Thoracic aorta (tissue), 2 donors: ENCODE results near the gene RBBP4. TPM values are rescaled to one million over a fixed set of nuclear protein-coding genes. Genes with fewer than 3 reads are reported as not detected.

Experiments
- ATAC-seq: fragments of 150-250 bp; one replicate; pipeline ENCODE4 v1.8.0; 2017; ENCODE audit warnings: low read depth; ENCODE audit not compliant: insufficient number of reproducible peaks, low FRiP score
- DNase-seq: peaks from one replicate; pipeline ENCODE4 v3.0.0-alpha.2; 2020; ENCODE audit warnings: low spot score
- H3K27ac ChIP-seq, 2 donors: fragments of 200-600 bp; sonication (generic); 1 replicate in 1 of 2; 2 replicates in 1 of 2; pipeline ENCODE4 v1.5.1; 2016; ENCODE audit warnings: mild to moderate bottlenecking in 2 of 2, moderate library complexity in 2 of 2
- H3K27me3 ChIP-seq: fragments of 200-600 bp; sonication (generic); replicated peaks from 2 replicates; pipeline ENCODE4 v1.6.0; 2016; ENCODE audit warnings: mild to moderate bottlenecking; ENCODE audit not compliant: insufficient read depth
- H3K36me3 ChIP-seq: fragments of 200-600 bp; sonication (generic); one replicate; pipeline ENCODE4 v1.5.1; 2016
- H3K4me1 ChIP-seq, 2 donors: fragments of 200-600 bp; sonication (generic); 1 replicate in 1 of 2; 2 replicates in 1 of 2; pipeline versions ENCODE4 v1.5.1 to v1.6.0; 2016; ENCODE audit warnings: low read depth in 2 of 2, mild to moderate bottlenecking in 1 of 2; ENCODE audit not compliant: control insufficient read depth in 1 of 2
- H3K4me3 ChIP-seq: fragments of 200-600 bp; sonication (generic); 2 replicates; pipeline ENCODE4 v1.5.1; 2016; ENCODE audit warnings: mild to moderate bottlenecking
- H3K9me3 ChIP-seq: fragments of 200-600 bp; sonication (generic); 2 replicates; pipeline ENCODE4 v1.5.1; 2016
- total RNA-seq, 2 donors: library from RNA; depleted of rRNA; stranded (reverse); fragments of >200 nt; gene quantifications; one replicate each; pipeline versions ENCODE4 v1.1.0 to v1.2.3, GENCODE V29; 2016
- TF ChIP-seq, protein P1 (sequence below): fragments of 200-600 bp; sonication (generic); IDR thresholded peaks from one replicate; pipeline ENCODE4 v1.5.1; 2019; ENCODE audit warnings: antibody characterized with exemption

The RBBP4 gene
- total RNA-seq, result 10 to 100 TPM; 66.9 to 80.8 TPM

DNA sequence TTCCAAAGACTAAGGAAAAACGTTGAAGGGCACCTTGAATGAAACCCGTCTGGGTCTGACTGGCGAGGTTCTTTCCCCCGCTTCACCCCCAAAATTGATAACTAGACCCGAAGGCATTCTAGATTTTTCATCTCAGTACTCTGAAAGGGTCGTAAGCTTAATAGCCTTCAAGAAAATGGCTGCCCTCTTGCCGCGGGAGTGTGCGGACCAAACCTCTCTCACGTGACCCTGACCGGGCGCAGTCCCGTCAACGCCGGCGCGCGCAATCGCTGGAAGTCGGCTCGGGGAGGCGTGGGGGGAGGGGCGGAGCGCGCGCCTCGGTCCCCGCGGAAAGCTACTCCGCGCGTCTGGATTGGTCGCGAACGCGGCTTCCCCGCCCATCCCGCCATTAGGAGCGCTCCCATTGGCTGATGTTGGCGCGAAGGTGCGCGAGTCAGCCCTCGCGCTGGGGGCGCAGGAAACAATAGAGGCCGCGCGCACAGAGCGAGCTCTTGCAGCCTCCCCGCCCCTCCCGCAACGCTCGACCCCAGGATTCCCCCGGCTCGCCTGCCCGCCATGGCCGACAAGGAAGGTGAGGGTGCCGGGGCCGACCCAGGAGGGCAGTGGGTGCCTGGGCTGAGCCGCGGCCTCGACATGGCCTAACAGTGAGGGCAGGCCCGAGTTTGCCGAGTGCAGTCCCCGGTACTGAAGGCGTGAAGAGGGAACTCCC lies at the start of gene RBBP4:
RBBP4 (plus strand) TSS at position 457 of the 709 bp plus-strand sequence; CDS start at position 556, 99 bp downstream.
- Histone ChIP-seq H3K9me3 (no peaks in the 10 kb centered on the region), H3K27me3 (no peaks in the 10 kb centered on the region), H3K27ac (peak within 1 kb of the TSS; percentile 100), H3K4me3 (peak within 1 kb of the TSS; percentile 98), H3K36me3 (peaks cover 5% of the 10 kb centered on the region), H3K4me1 (peaks cover 27 to 56% of the 10 kb centered on the region in 2 donors)
- DNase-seq (peak; percentile 85), ATAC-seq (peak; percentile 94)
- TF ChIP-seq, protein P1, sequence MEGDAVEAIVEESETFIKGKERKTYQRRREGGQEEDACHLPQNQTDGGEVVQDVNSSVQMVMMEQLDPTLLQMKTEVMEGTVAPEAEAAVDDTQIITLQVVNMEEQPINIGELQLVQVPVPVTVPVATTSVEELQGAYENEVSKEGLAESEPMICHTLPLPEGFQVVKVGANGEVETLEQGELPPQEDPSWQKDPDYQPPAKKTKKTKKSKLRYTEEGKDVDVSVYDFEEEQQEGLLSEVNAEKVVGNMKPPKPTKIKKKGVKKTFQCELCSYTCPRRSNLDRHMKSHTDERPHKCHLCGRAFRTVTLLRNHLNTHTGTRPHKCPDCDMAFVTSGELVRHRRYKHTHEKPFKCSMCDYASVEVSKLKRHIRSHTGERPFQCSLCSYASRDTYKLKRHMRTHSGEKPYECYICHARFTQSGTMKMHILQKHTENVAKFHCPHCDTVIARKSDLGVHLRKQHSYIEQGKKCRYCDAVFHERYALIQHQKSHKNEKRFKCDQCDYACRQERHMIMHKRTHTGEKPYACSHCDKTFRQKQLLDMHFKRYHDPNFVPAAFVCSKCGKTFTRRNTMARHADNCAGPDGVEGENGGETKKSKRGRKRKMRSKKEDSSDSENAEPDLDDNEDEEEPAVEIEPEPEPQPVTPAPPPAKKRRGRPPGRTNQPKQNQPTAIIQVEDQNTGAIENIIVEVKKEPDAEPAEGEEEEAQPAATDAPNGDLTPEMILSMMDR, result no peak

DNA sequence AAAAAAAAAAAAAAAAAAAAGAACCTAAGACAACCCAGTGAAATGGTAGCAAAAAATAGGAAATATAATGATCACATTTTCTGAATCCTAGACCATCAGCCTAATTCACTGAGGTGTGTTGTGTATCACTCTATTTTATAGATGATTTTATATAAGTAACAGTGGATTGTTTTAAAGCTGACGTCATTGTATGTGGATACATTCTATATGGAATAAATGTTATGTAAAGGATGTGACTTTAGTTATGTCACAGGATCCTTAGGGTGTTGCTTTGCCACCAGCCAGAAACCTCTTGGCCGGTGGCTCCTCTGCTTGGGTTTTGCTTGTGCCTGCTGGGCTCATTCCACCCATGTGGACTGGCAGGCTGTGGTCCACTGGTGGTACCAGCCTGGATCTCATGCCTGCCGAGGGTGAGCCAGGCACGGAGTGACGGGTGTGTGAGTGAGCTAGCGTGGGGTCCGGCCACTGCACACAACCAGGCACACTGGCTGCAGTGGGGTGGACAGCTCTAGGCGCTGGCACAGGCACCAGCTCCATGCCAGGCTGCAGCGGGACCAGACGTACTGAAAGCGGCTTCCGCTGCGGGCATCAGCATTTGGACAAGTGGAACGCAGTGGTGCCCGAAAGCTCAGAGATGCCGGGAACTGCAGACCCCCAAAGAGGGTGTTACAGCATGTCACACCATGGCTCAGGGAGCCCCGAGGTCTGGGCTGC lies 45.1 kb upstream of the RBBP4 start:
- DNase-seq, result no peak
- ATAC-seq, result no peak
- no peak overlapping the region for H3K27ac ChIP-seq
- no peaks in the 10 kb centered on the region for H3K9me3 ChIP-seq
- no peaks in the 10 kb centered on the region for H3K4me1 ChIP-seq
- no peak overlapping the region for H3K4me3 ChIP-seq
- no peaks in the 10 kb centered on the region for H3K36me3 ChIP-seq
- TF ChIP-seq, protein P1, result no peak
- H3K27me3 ChIP-seq, result no peaks in the 10 kb centered on the region

DNA sequence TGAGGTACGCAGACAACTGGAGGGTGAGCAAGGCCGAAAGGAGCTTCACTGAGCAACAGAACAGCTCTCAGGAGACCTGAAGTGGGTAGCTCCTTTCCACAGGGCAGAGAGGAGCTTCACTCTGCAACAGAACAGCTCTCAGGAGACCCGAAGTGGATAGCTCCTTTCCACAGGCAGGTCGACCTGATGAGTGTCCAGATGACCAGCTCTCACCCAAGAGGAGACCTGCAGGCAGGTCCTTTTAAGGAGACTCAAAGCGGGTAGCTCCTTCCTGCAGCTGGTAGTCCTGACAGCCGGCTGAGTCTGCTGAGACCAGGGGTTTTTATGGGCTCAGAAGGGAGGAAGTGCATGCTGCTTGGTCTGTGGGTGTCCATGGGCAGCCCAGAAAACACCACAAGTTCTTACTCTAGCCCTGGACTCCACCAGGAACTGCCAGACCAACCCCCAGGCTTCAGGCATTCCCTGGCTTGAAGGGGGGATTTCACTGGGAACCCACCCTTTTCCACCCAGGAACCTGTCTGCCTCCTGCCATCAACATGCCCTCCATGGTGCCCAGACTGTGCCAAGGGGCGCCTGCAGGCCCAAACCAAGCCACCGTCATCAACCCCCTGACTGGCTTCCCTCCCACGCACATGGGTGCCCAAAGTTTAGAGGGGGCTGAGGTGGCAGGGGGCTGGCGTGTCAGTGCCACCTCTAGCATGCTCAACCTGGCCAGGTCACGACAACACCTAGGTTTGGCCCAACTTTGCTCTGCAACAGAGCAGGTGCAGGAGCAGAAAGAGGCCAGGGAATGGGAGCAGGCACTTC lies 44.2 kb upstream of the RBBP4 start:
- no peaks in the 10 kb centered on the region for H3K27me3 ChIP-seq
- no peaks in the 10 kb centered on the region for H3K9me3 ChIP-seq
- no peak overlapping the region for H3K4me3 ChIP-seq
- no peaks in the 10 kb centered on the region for H3K36me3 ChIP-seq
- H3K4me1 ChIP-seq, result no peaks in the 10 kb centered on the region
- DNase-seq (no peak), ATAC-seq (no peak)
- no peak overlapping the region for H3K27ac ChIP-seq
- TF ChIP-seq, protein P1, result no peak

DNA sequence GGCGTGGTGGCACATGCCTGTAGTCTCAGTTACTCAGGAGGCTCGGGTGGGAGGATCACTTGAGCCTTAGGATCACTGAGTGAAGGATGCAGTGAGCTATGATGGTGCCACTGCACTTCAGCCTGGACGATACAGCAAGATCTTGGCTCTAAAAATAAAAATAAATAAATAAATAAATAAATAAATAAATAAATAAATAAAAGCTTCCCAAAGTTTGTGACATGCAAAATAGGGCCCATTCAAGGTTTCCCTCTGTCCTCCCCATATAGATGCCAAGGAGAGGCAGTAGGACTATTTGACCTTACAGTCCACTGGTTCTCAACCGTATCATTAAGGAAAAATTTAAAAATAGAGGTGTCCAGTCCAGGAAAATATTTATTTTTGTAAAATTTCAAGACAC lies 41.8 kb upstream of the RBBP4 start:
- Histone ChIP-seq H3K27me3 (no peaks in the 10 kb centered on the region), H3K4me1 (peaks cover 0 to 10% of the 10 kb centered on the region in 2 donors), H3K36me3 (no peaks in the 10 kb centered on the region), H3K4me3 (no peak overlapping the region), H3K9me3 (no peaks in the 10 kb centered on the region), H3K27ac (no peak overlapping the region)
- DNase-seq (no peak), ATAC-seq (no peak)
- TF ChIP-seq, protein P1, result no peak

DNA sequence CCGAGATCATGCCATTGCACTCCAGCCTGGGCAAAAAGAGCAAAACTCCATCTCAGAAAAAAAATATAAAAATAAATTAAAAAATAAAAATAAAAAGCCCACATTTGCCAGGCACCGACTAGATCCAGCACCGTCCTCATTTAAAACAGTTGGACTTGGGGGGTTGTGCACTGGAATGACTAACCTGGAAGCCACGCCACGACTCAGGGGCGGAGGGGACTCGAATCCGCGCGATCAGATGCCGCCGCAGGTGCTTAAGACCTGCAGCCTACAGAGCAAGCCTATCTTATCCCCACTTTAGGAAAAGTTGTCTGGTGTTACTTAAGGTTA lies 39.2 kb upstream of the RBBP4 start:
- Histone ChIP-seq H3K27ac (no peak overlapping the region), H3K4me3 (peak overlapping the region; percentile 67), H3K4me1 (peaks cover 0 to 10% of the 10 kb centered on the region in 2 donors), H3K36me3 (no peaks in the 10 kb centered on the region), H3K27me3 (no peaks in the 10 kb centered on the region), H3K9me3 (no peaks in the 10 kb centered on the region)
- ATAC-seq (no peak), DNase-seq (no peak)
- TF ChIP-seq, protein P1, result no peak
